IMR-90 (cell line): Measurements from ENCODE around the gene B3GLCT. TPM values are rescaled to one million over a fixed set of nuclear protein-coding genes. Genes with fewer than 3 reads are reported as not detected.

Experiments
- ATAC-seq: fragments of 200-7000 bp; cut with Tn5 transposase; 2 replicates; pipeline ENCODE4 v1.9.1; 2020; ENCODE audit warnings: low read depth, mild to moderate bottlenecking, moderate library complexity
- BruUV-seq: library from RNA; stranded (reverse); fragments of 400-500 nt; replicated peaks from 2 replicates; lab custom pipeline; 2021; lab: Mats Ljungman, UMichigan
- CTCF ChIA-PET: fragments of 300-600 bp; formaldehyde crosslinking; extraction: SDS; loops from one replicate; lab custom pipeline; 2021; ENCODE audit warnings: antibody characterized with exemption; lab: Yijun Ruan, JAX
- POLR2A ChIA-PET: fragments of 300-600 bp; sonication (Branson Sonifier 250); formaldehyde crosslinking; loops from one replicate; lab custom pipeline; 2022; ENCODE audit warnings: antibody characterized with exemption; ENCODE audit not compliant: unreplicated experiment; lab: Charles Lee
- DNase-seq: peaks from one replicate; pipeline ENCODE4 v3.0.0; 2013
- H2AFZ ChIP-seq: replicated peaks from 2 replicates; pipeline ENCODE3; 2013; ENCODE audit warnings: low read length, mild to moderate bottlenecking; ENCODE audit not compliant: poor library complexity
- H2AK5ac ChIP-seq: 2 replicates; pipeline ENCODE4 v1.6.1; 2013; ENCODE audit warnings: low read depth, low read length, inconsistent platforms
- H2AK9ac ChIP-seq: replicated peaks from 2 replicates; pipeline ENCODE3; 2013; ENCODE audit warnings: mild to moderate bottlenecking, low read depth, low read length, moderate library complexity; ENCODE audit not compliant: poor library complexity
- H2BK120ac ChIP-seq: 2 replicates; pipeline ENCODE4 v1.6.1; 2013; ENCODE audit warnings: low read depth, low read length, inconsistent platforms
- H2BK15ac ChIP-seq: 3 replicates; pipeline ENCODE4 v1.6.1; 2013; ENCODE audit warnings: low read depth, low read length, inconsistent platforms
- H2BK20ac ChIP-seq: 2 replicates; pipeline ENCODE4 v1.6.1; 2013; ENCODE audit warnings: low read depth, mild to moderate bottlenecking, inconsistent platforms, low read length, moderate library complexity
- H2BK5ac ChIP-seq: 2 replicates; pipeline ENCODE4 v1.6.1; 2013; ENCODE audit warnings: mild to moderate bottlenecking, low read depth, low read length, inconsistent platforms; ENCODE audit not compliant: poor library complexity, severe bottlenecking
- H3K14ac ChIP-seq: replicated peaks from 2 replicates; pipeline ENCODE4 v1.6.1; 2013; ENCODE audit warnings: low read depth, low read length, inconsistent platforms
- H3K18ac ChIP-seq: 2 replicates; pipeline ENCODE4 v1.6.1; 2013; ENCODE audit warnings: low read depth, low read length, control low read depth
- H3K23ac ChIP-seq: 2 replicates; pipeline ENCODE4 v1.6.1; 2013; ENCODE audit warnings: low read depth, low read length, inconsistent platforms
- H3K27ac ChIP-seq: 2 replicates; pipeline ENCODE4 v1.5.1; 2013; ENCODE audit warnings: mild to moderate bottlenecking, control low read depth, low read length; ENCODE audit not compliant: insufficient read depth
- H3K27me3 ChIP-seq: 2 replicates; pipeline ENCODE4 v1.6.1; 2013; ENCODE audit warnings: low read length; ENCODE audit not compliant: control insufficient read depth, insufficient read depth
- H3K36me3 ChIP-seq: 2 replicates; pipeline ENCODE4 v1.6.1; 2013; ENCODE audit warnings: low read length, mixed read lengths; ENCODE audit not compliant: control insufficient read depth, insufficient read depth
- H3K4ac ChIP-seq: 2 replicates; pipeline ENCODE4 v1.6.1; 2013; ENCODE audit warnings: low read depth, low read length, inconsistent platforms
- H3K4me1 ChIP-seq: 2 replicates; pipeline ENCODE4 v1.6.1; 2013; ENCODE audit warnings: low read length, mixed read lengths; ENCODE audit not compliant: control insufficient read depth, insufficient read depth
- H3K4me2 ChIP-seq: 2 replicates; pipeline ENCODE4 v1.6.1; 2013; ENCODE audit warnings: low read depth, mild to moderate bottlenecking, control low read depth, low read length, moderate library complexity
- H3K4me3 ChIP-seq: 2 replicates; pipeline ENCODE4 v1.5.1; 2013; ENCODE audit warnings: low read depth, mild to moderate bottlenecking, control low read depth, low read length, moderate library complexity; ENCODE audit not compliant: insufficient read depth
- H3K56ac ChIP-seq: 2 replicates; pipeline ENCODE4 v1.6.1; 2013; ENCODE audit warnings: low read length, inconsistent platforms; ENCODE audit not compliant: insufficient read depth; ENCODE audit errors: extremely low read depth
- H3K79me1 ChIP-seq, 2 experiments: 2 replicates each; pipeline ENCODE4 v1.6.1; 2013; ENCODE audit warnings: low read length in 2 of 2, inconsistent platforms in 1 of 2, low read depth in 1 of 2
- H3K9ac ChIP-seq: 2 replicates; pipeline ENCODE4 v1.6.1; 2013; ENCODE audit warnings: low read depth, low read length, control low read depth
- H3K9me1 ChIP-seq: 2 replicates; pipeline ENCODE4 v1.6.1; 2013; ENCODE audit warnings: low read length, inconsistent platforms; ENCODE audit not compliant: insufficient read depth
- H3K9me3 ChIP-seq: 2 replicates; pipeline ENCODE4 v1.6.1; 2013; ENCODE audit warnings: low read length; ENCODE audit not compliant: control insufficient read depth, insufficient read depth
- H4K20me1 ChIP-seq: 2 replicates; pipeline ENCODE4 v1.6.1; 2013; ENCODE audit warnings: low read length, inconsistent platforms; ENCODE audit not compliant: insufficient read depth
- H4K5ac ChIP-seq: 2 replicates; pipeline ENCODE4 v1.6.1; 2013; ENCODE audit warnings: mild to moderate bottlenecking, low read depth, low read length, control low read depth
- H4K8ac ChIP-seq, 2 experiments: 2 replicates each; pipeline ENCODE4 v1.6.1; 2013; ENCODE audit warnings: low read depth in 2 of 2, low read length in 2 of 2, control low read depth in 1 of 2, inconsistent platforms in 1 of 2
- H4K91ac ChIP-seq: 2 replicates; pipeline ENCODE4 v1.6.1; 2013; ENCODE audit warnings: low read depth, low read length, inconsistent platforms; ENCODE audit not compliant: insufficient read depth
- ELK1 ChIP-seq: fragments of 150-350 bp; IDR thresholded peaks from 2 replicates; pipeline ENCODE4 v1.6.1; 2016; ENCODE audit warnings: low read depth, mild to moderate bottlenecking, low read length, moderate library complexity, borderline replicate concordance
- RFX5 ChIP-seq: IDR thresholded peaks from 2 replicates; pipeline ENCODE4 v1.8.0; 2012; ENCODE audit warnings: low read depth, mild to moderate bottlenecking, low read length, moderate library complexity
- WGBS, 2 experiments: methylation state at CpG; one replicate each; pipeline versions ENCODE4 v1.1.5 to v1.1.7; 2013; ENCODE audit warnings: missing lambda C conversion rate in 2 of 2; ENCODE audit not compliant: insufficient read length in 1 of 2; ENCODE audit errors: extremely low coverage in 2 of 2; 5-methylcytosine and 5-hydroxymethylcytosine counted together
- dilution Hi-C: fragments of 300-500 bp; cut with HindIII; formaldehyde crosslinking; loops from one replicate; pipeline ENCODE4 v1.14.3; 2018; ENCODE audit warnings: low sequenced_read_pairs; ENCODE audit not compliant: unreplicated experiment
- in situ Hi-C: fragments of 300-500 bp; cut with MboI; formaldehyde crosslinking; loops from 3 replicates; pipeline ENCODE4 v1.14.3; 2019; ENCODE audit warnings: low sequenced_read_pairs, inconsistent platforms, mixed read lengths
- intact Hi-C: fragments of 100-400 bp; cut with micrococcal nuclease; formaldehyde crosslinking; loops from 2 replicates; pipeline ENCODE4 v1.10.0; 2022
- polyA plus RNA-seq, 3 experiments: library from polyadenylated mRNA; depleted of rRNA; stranded (reverse); fragments of >200 nt; gene quantifications; 2 replicates each; pipeline ENCODE4 v1.2.3, GENCODE V29; 2012; ENCODE audit warnings: low replicate concordance in 1 of 3
- total RNA-seq: library from RNA; depleted of rRNA; stranded (reverse); fragments of >200 nt; gene quantifications from 2 replicates; pipeline ENCODE4 v1.2.3, GENCODE V29; 2012; rRNA removed

B3GLCT gene
- total and polyA plus RNA-seq, 2 of the 4 experiments (the other 2 are of a cell fraction): 2.0 to 4.5 TPM

GRCh38 chr13:31380715-31381114 lies 180.9 kb downstream of the B3GLCT start:
- Histone ChIP-seq H2BK120ac (no peak overlapping the region), H3K27ac (no peak overlapping the region), H2BK20ac (no peak overlapping the region), H2AK5ac (no peak overlapping the region), H3K9ac (no peak overlapping the region), H2BK5ac (no peak overlapping the region), H3K9me3 (no peaks in the 10 kb centered on the region), H4K91ac (no peak overlapping the region), H2AK9ac (no peak overlapping the region), H3K56ac (no peak overlapping the region), H2BK15ac (no peak overlapping the region), H3K79me1 (no peaks in the 10 kb centered on the region), H4K5ac (no peak overlapping the region), H3K4me2 (no peak overlapping the region), H2AFZ (no peak overlapping the region), H3K36me3 (no peaks in the 10 kb centered on the region), H3K4ac (no peak overlapping the region), H3K4me3 (no peak overlapping the region), H4K20me1 (no peaks in the 10 kb centered on the region), H3K23ac (no peak overlapping the region), H3K18ac (no peak overlapping the region), H4K8ac (no peak overlapping the region), H3K4me1 (no peaks in the 10 kb centered on the region), H3K14ac (no peak overlapping the region), H3K9me1 (no peaks in the 10 kb centered on the region), H3K27me3 (no peaks in the 10 kb centered on the region; the same call in 1 of the 2 replicates)
- CTCF ChIA-PET: no interaction called here
- dilution Hi-C loops (no loop called here), in situ Hi-C loops (no loop called here), intact Hi-C loops (no loop called here)
- no peak for ATAC-seq
- DNase-seq: no peak
- POLR2A ChIA-PET: interaction anchor here (0.5 kb wide), 1 partner anchor 316 kb away, joined by 4 read pairs; no protein-coding TSS in a partner anchor
- TF ChIP-seq ELK1: no peak
- TF ChIP-seq RFX5: no peak
- 80% methylated on average over 1 of the region's 4 CpGs; no CpG with 5 or more reads in 1 of the 2 experiments for WGBS, 2 experiments
- BruUV-seq: no TSS peak

Other genes with a start within 250 kb of the B3GLCT start
- gene HSPH1, start 38.1 kb upstream of the B3GLCT start, total RNA-seq: 40.3 and 58.3 TPM in 2 replicates
- 35.4 and 36.8 TPM in 2 replicates for gene HSPH1, start 38.1 kb upstream of the B3GLCT start, polyA plus RNA-seq (2012; rRNA removed)